Measurements from ENCODE around the gene KCNIP4.

GRCh38 chr4:21009956-21010355 lies 938.6 kb downstream of the KCNIP4 start:
- no peak for TF ChIP-seq CTCF (conservative IDR thresholded peaks at IDR 0.05; ENCODE audit: low read depth, low read length)
- TF ChIP-seq FOS (IDR thresholded peaks at IDR 0.05; ENCODE audit: low read depth, low read length): no peak
- TF ChIP-seq CEBPB (IDR thresholded peaks at IDR 0.05; ENCODE audit: low read depth, low read length): no peak
- no peak for TF ChIP-seq POLR2A (IDR thresholded peaks at IDR 0.05; ENCODE audit: low read depth, low read length)
- TF ChIP-seq BHLHE40 (IDR thresholded peaks at IDR 0.05; ENCODE audit: low read depth, low read length): no peak
